ENCODE results near the gene DRD1. TPM values are rescaled to one million over a fixed set of nuclear protein-coding genes. Genes with fewer than 3 reads are reported as not detected.

Gene DRD1
- total RNA-seq, 1 donor from 2014 or later = 0.58 TPM

- H3K36me3 ChIP-seq = no peaks in the 10 kb centered on the region
- H3K9me3 ChIP-seq = no peaks in the 10 kb centered on the region
- peaks cover 46% of the 10 kb centered on the region for H3K27me3 ChIP-seq
- no peak for TF ChIP-seq CTCF (IDR thresholded peaks at IDR 0.05)
- peak overlapping the region; percentile 45 for H3K4me3 ChIP-seq
- H3K27ac ChIP-seq = no peak overlapping the region
- H3K4me1 ChIP-seq = peaks cover 5% of the 10 kb centered on the region
- ATAC-seq (no peak), DNase-seq (no peak)
- intact Hi-C loops (cut with DNase I) = loop anchor here (10.0 kb wide), 1 partner anchor 500 kb away; no protein-coding TSS in a partner anchor
These were observed 999 bp upstream of the DRD1 start for GRCh38 chr5:175444905-175445456.

GRCh38 chr5:175443514-175444059, 395 bp downstream of the DRD1 start:
- Histone ChIP-seq H3K36me3 (no peaks in the 10 kb centered on the region), H3K27ac (peak overlapping the region; percentile 11), H3K27me3 (peaks cover 46% of the 10 kb centered on the region), H3K4me3 (peak overlapping the region; percentile 45), H3K4me1 (peaks cover 5% of the 10 kb centered on the region), H3K9me3 (no peaks in the 10 kb centered on the region)
- ATAC-seq = no peak
- TF ChIP-seq CTCF (IDR thresholded peaks at IDR 0.05) = no peak
- intact Hi-C loops (cut with DNase I) = loop anchor here (10.0 kb wide), 1 partner anchor 499 kb away; no protein-coding TSS in a partner anchor
- no peak for DNase-seq

- Histone ChIP-seq H3K4me3 (no peak overlapping the region), H3K27ac (no peak overlapping the region), H3K36me3 (no peaks in the 10 kb centered on the region), H3K27me3 (peaks cover 14% of the 10 kb centered on the region), H3K4me1 (no peaks in the 10 kb centered on the region), H3K9me3 (no peaks in the 10 kb centered on the region)
- TF ChIP-seq CTCF (IDR thresholded peaks at IDR 0.05) = no peak
- ATAC-seq = no peak
- intact Hi-C loops (cut with DNase I) = no loop called here
- DNase-seq = no peak
These were observed 5.6 kb downstream of the DRD1 start for GRCh38 chr5:175438234-175438857.

GRCh38 chr5:175436359-175436758, 7.6 kb downstream of the DRD1 start:
- Histone ChIP-seq H3K9me3 (no peaks in the 10 kb centered on the region), H3K36me3 (no peaks in the 10 kb centered on the region), H3K4me1 (no peaks in the 10 kb centered on the region), H3K27ac (no peak overlapping the region), H3K4me3 (no peak overlapping the region), H3K27me3 (no peaks in the 10 kb centered on the region)
- TF ChIP-seq CTCF (IDR thresholded peaks at IDR 0.05) = no peak
- ATAC-seq = no peak
- intact Hi-C loops (cut with DNase I) = no loop called here
- DNase-seq = no peak

GRCh38 chr5:175434800-175435199, 9.2 kb downstream of the DRD1 start:
- Histone ChIP-seq H3K9me3 (no peaks in the 10 kb centered on the region), H3K36me3 (no peaks in the 10 kb centered on the region), H3K4me1 (no peaks in the 10 kb centered on the region), H3K27ac (no peak overlapping the region), H3K4me3 (no peak overlapping the region), H3K27me3 (no peaks in the 10 kb centered on the region)
- no peak for TF ChIP-seq CTCF (IDR thresholded peaks at IDR 0.05)
- no peak for ATAC-seq
- intact Hi-C loops (cut with DNase I) = no loop called here
- DNase-seq = no peak
